Activated CD4-positive, alpha-beta T cell treated with anti-CD3 and anti-CD28 coated beads for 36 hours (primary cell): ENCODE measurements around the gene SUMO2. TPM values are rescaled to one million over a fixed set of nuclear protein-coding genes. Genes with fewer than 3 reads are reported as not detected.

ENCODE experiments used
- ATAC-seq: fragments of 200-7000 bp; cut with Tn5 transposase; one replicate; pipeline ENCODE4 v1.10.0; 2021; ENCODE audit warnings: mild to moderate bottlenecking, moderate library complexity
- CTCF ChIA-PET: fragments of 350-600 bp; sonication (Branson Sonifier 250); formaldehyde crosslinking; loops from one replicate; lab custom pipeline; 2021; ENCODE audit warnings: antibody characterized with exemption; lab: Charles Lee
- POLR2A ChIA-PET: fragments of 350-600 bp; sonication (Branson Sonifier 250); formaldehyde crosslinking; loops from one replicate; lab custom pipeline; 2021; ENCODE audit warnings: antibody characterized with exemption, inconsistent platforms; lab: Charles Lee
- DNase-seq: peaks from one replicate; pipeline ENCODE4 v3.0.0-alpha.2; 2020
- H3K27ac Mint-ChIP-seq: one replicate; pipeline ENCODE4 v1.8.0; 2021; ENCODE audit warnings: mixed read lengths
- H3K27me3 Mint-ChIP-seq: one replicate; pipeline ENCODE4 v1.8.0; 2021; ENCODE audit warnings: mixed read lengths
- H3K36me3 Mint-ChIP-seq: one replicate; pipeline ENCODE4 v1.8.0; 2021; ENCODE audit warnings: low read depth, mixed read lengths
- H3K4me1 Mint-ChIP-seq: one replicate; pipeline ENCODE4 v1.8.0; 2021; ENCODE audit warnings: mixed read lengths
- H3K4me3 Mint-ChIP-seq: one replicate; pipeline ENCODE4 v1.8.0; 2021; ENCODE audit warnings: mild to moderate bottlenecking, moderate library complexity, mixed read lengths
- H3K9me3 Mint-ChIP-seq: one replicate; pipeline ENCODE4 v1.8.0; 2021; ENCODE audit warnings: low read depth, mixed read lengths
- intact Hi-C, 2 experiments: fragments of 100-400 bp; cut with DNase I in 1 of 2; cut with micrococcal nuclease in 1 of 2; formaldehyde crosslinking; loops; one replicate each; pipeline versions ENCODE4 v1.14.2 to v1.15.1; 2022 to 2024; cut with DNase I, micrococcal nuclease
- total RNA-seq, 2 experiments: library from RNA; stranded (reverse); gene quantifications; one replicate each; pipeline ENCODE4 v1.2.3, GENCODE V29; 2021

The SUMO2 gene
- total RNA-seq, 2 experiments from 2014 or later = 594 to 727 TPM

DNA sequence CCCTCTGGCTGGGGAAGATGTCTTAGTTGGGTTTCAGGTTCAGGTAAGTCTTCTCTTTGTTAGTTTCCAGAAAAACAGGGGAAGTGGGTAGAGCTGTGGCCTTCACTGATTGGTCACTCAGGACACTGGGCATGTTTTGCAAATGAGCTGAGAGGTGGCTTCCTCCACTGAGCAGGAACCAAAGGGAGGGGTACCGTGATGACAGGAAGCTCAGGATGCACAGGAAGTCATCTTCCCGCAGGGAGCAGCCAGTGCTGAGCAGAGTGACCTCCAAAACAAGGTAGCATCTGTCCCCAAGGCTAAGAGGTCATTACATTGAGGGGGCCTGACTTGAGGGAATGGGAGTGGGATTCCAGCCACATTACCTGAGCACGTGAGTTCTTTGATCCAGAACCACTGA is 56.8 kb downstream of the SUMO2 start:
- ChIA-PET CTCF (interaction anchor here (0.6 to 4.5 kb wide), 5 partner anchors 12 to 54 kb away, joined by 3 to 55 read pairs (median 5); no protein-coding TSS in a partner anchor), POLR2A (no interaction called here)
- peak overlapping the region; percentile 21 for H3K27ac Mint-ChIP-seq
- ATAC-seq (no peak), DNase-seq (no peak)
- no peak overlapping the region for H3K4me3 Mint-ChIP-seq
- peaks cover 32% of the 10 kb centered on the region for H3K4me1 Mint-ChIP-seq
- intact Hi-C loops = no loop called here
- no peaks in the 10 kb centered on the region for H3K9me3 Mint-ChIP-seq
- peaks cover 23% of the 10 kb centered on the region for H3K36me3 Mint-ChIP-seq
- H3K27me3 Mint-ChIP-seq = no peaks in the 10 kb centered on the region

DNA sequence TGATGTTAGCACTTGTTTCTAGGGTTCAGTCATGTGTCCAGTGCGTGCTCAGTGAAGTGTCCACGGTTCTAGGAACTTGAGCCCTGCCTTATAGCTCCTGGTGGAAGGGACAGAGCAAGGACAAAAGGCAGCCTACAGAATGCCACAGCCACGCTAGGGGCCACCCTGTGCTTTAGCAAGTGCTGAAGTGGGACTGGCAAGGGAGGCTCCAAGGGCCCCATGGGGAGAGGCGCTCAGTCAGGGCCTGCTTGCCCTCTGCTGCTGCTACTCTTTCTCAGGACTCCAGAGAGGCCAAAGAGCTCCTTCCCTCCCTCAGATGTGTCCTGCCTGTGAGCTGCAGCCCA is 58.0 kb downstream of the SUMO2 start:
- POLR2A ChIA-PET = interaction anchor here (0.5 to 0.9 kb wide), 3 partner anchors 8 to 155 kb away, joined by 3 to 4 read pairs (median 3); no protein-coding TSS in a partner anchor
- Mint-ChIP-seq H3K36me3 (peaks cover 21% of the 10 kb centered on the region), H3K27ac (peak overlapping the region; percentile 94), H3K4me1 (peaks cover 28% of the 10 kb centered on the region), H3K9me3 (no peaks in the 10 kb centered on the region), H3K27me3 (no peaks in the 10 kb centered on the region), H3K4me3 (no peak overlapping the region)
- DNase-seq = no peak
- CTCF ChIA-PET = interaction anchor here (0.6 to 4.5 kb wide), 7 partner anchors 10 to 63 kb away, joined by 3 to 55 read pairs (median 3); no protein-coding TSS in a partner anchor
- intact Hi-C loops = no loop called here
- no peak for ATAC-seq

DNA sequence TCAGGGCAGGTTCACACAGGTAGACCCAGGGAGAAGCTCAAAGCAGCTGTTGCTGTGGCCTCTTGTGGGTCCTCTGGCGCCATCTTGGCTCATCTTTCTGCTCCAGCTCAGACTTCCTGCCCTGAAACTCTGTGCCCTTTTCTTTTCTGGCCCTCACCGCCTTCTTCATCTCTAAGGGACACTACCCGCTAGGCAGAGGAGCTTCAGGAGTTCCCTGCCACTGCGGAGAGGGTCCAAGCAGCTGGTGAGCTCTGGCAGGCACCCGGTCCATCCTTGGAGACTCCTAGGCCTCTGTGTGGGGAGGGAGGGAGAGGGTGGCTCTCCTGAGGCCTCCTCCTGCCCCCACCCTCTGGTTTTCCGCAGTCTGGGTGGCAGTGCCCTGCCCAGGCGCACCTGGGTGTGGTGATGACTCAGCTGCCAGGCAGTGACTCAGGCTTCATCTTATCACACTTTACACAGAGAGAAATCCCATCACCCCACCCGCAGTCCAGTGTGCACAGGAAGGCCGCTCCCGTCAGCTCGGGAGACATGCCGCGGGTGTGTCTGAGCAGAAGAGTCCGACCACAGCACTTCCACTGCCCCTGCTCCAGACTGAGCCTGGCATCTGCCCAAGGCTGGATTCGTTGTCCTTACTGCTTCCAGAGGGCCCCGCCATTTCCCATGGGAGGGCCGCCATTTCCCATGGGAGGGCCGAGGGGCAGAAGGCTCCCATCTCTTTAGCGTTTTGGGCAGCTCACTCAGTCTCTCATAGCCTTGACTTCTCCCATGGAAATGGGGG is 58.5 kb downstream of the SUMO2 start:
- CTCF ChIA-PET = interaction anchor here (0.5 to 4.5 kb wide), 12 partner anchors 10 to 362 kb away, joined by 3 to 55 read pairs (median 4); no protein-coding TSS in a partner anchor

DNA sequence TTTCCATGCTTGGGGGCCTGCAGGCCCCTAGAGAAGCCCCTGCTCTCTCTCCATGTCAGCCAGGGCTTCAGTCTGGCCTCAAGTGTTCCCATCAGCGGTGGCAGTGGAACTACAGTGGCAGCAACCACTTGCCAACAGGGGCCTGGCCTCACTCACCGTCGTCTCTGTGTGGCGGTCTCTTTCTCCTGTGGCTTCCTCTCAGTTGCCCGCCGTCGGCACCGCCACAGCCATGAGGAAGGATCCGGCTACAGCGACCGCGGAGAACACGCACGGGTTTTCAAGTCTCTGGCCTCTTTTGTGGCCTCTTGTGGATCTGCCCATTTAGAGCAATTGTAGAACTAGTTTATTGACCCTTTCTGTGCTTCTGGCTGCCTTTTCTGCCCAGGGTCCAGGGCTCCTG is 64.5 kb downstream of the SUMO2 start:
- intact Hi-C loops = no loop called here
- H3K27me3 Mint-ChIP-seq = no peaks in the 10 kb centered on the region
- H3K36me3 Mint-ChIP-seq = peaks cover 17% of the 10 kb centered on the region
- ATAC-seq (no peak), DNase-seq (no peak)
- peaks cover 13% of the 10 kb centered on the region for H3K4me1 Mint-ChIP-seq
- no peaks in the 10 kb centered on the region for H3K9me3 Mint-ChIP-seq
- H3K4me3 Mint-ChIP-seq = no peak overlapping the region
- no peak overlapping the region for H3K27ac Mint-ChIP-seq
- POLR2A ChIA-PET = no interaction called here
- CTCF ChIA-PET = interaction anchor here (1.8 kb wide), 1 partner anchor 83 kb away, joined by 6 read pairs; no protein-coding TSS in a partner anchor

More for the DNA sequence above, 58.5 kb downstream of the SUMO2 start:
- H3K36me3 Mint-ChIP-seq = peaks cover 16% of the 10 kb centered on the region
- DNase-seq = peak; percentile 88
- POLR2A ChIA-PET = interaction anchor here (0.5 to 1.3 kb wide), 5 partner anchors 8 to 155 kb away, joined by 3 to 8 read pairs (median 4); no protein-coding TSS in a partner anchor
- ATAC-seq = peak; percentile 97
- no peaks in the 10 kb centered on the region for H3K9me3 Mint-ChIP-seq
- H3K27me3 Mint-ChIP-seq = no peaks in the 10 kb centered on the region
- H3K4me1 Mint-ChIP-seq = peaks cover 27% of the 10 kb centered on the region
- H3K27ac Mint-ChIP-seq = peak overlapping the region; percentile 94
- intact Hi-C loops = no loop called here
- peak overlapping the region; percentile 44 for H3K4me3 Mint-ChIP-seq

DNA sequence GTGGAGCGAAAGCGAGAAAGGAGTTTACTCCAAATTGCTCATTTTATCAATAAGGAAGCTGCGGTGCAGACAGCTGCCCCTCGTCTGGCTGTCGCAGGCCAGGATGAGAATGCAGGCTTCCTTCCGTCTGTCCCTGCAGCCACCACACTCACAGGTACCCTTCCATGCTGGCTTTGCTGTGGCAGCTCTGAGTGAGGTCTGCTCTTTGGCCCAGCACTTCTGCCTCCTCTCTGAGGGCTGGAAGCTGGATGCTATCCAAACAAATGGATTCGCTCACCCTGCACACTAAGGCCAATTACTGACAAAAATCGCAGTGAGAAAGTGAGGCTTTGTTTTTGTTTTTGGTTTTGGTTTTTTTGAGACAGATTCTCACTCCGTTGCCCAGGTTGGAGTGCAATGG is 66.0 kb downstream of the SUMO2 start:
- H3K9me3 Mint-ChIP-seq = no peaks in the 10 kb centered on the region
- no peak for DNase-seq
- H3K4me3 Mint-ChIP-seq = no peak overlapping the region
- H3K36me3 Mint-ChIP-seq = peaks cover 22% of the 10 kb centered on the region
- no peak for ATAC-seq
- H3K4me1 Mint-ChIP-seq = peaks cover 19% of the 10 kb centered on the region
- intact Hi-C loops = no loop called here
- ChIA-PET POLR2A (interaction anchor here (0.7 to 0.8 kb wide), 2 partner anchors 8 to 209 kb away, joined by 3 read pairs; no protein-coding TSS in a partner anchor), CTCF (interaction anchor here (0.6 to 7.6 kb wide), 8 partner anchors 9 to 296 kb away, joined by 3 to 154 read pairs (median 3); partner anchors contain the start of gene NT5C)
- no peaks in the 10 kb centered on the region for H3K27me3 Mint-ChIP-seq
- no peak overlapping the region for H3K27ac Mint-ChIP-seq

Other genes with a start within 250 kb of the SUMO2 start
- not detected for gene OTOP3, start 247.1 kb downstream of the SUMO2 start, total RNA-seq
- gene HID1, start 210.2 kb downstream of the SUMO2 start, total RNA-seq = 1 to 10 TPM; 1.6 TPM
- under 1 TPM; 0.89 to 0.91 TPM for gene CDR2L, start 195.3 kb downstream of the SUMO2 start, total RNA-seq
- gene MRPL58, start 170.3 kb downstream of the SUMO2 start, total RNA-seq = 10 to 100 TPM; 64.6 to 66.5 TPM
- gene ATP5PD, start 136.0 kb downstream of the SUMO2 start, total RNA-seq = 100 to 1,000 TPM; 194 to 237 TPM
- gene KCTD2, start 135.7 kb downstream of the SUMO2 start, total RNA-seq = 10 to 100 TPM; 15.3 to 16.7 TPM
- 1 to 10 TPM; 6.0 to 6.5 TPM for gene SLC16A5, start 95.0 kb downstream of the SUMO2 start, total RNA-seq
- gene ARMC7, start 73.0 kb downstream of the SUMO2 start, total RNA-seq = 1 to 10 TPM; 6.7 to 7.7 TPM
- gene NT5C, start 51.2 kb downstream of the SUMO2 start, total RNA-seq = 10 to 100 TPM; 51.7 to 61.5 TPM
- gene JPT1, start 28.4 kb downstream of the SUMO2 start, total RNA-seq = 100 to 1,000 TPM; 234 to 238 TPM
- 100 to 1,000 TPM; 130 to 160 TPM for gene NUP85, start 22.7 kb upstream of the SUMO2 start, total RNA-seq
- 10 to 100 TPM; 72.9 to 76.7 TPM for gene GGA3, start 78.6 kb upstream of the SUMO2 start, total RNA-seq
- gene MRPS7, start 78.9 kb upstream of the SUMO2 start, total RNA-seq = 10 to 100 TPM; 51.4 to 63.8 TPM
- 10 to 100 TPM; 39.0 to 39.1 TPM for gene MIF4GD, start 88.3 kb upstream of the SUMO2 start, total RNA-seq
- gene SLC25A19, start 106.5 kb upstream of the SUMO2 start, total RNA-seq = 10 to 100 TPM; 67.8 to 79.7 TPM
- 100 to 1,000 TPM; 157 to 168 TPM for gene GRB2, start 222.7 kb upstream of the SUMO2 start, total RNA-seq